ENCODE data around the gene MEGF11. TPM values are rescaled to one million over a fixed set of nuclear protein-coding genes. Genes with fewer than 3 reads are reported as not detected.

MEGF11 gene
- total and polyA plus RNA-seq, 8 donors = 2.6 to 17.4 (median 9.9) TPM; not detected in 1

GRCh38 chr15:65920825-65921309, 332.7 kb downstream of the MEGF11 start:
- H3K27ac ChIP-seq = no peak overlapping the region
- no peak for TF ChIP-seq CTCF (IDR thresholded peaks at IDR 0.05)
- H3K27me3 ChIP-seq = no peaks in the 10 kb centered on the region

GRCh38 chr15:65920121-65920520, 333.4 kb downstream of the MEGF11 start:
- TF ChIP-seq CTCF (IDR thresholded peaks at IDR 0.05) = no peak
- Histone ChIP-seq H3K27me3 (no peaks in the 10 kb centered on the region), H3K36me3 (peaks cover 0 to 10% of the 10 kb centered on the region in 2 donors), H3K4me1 (no peaks in the 10 kb centered on the region), H3K27ac (no peak overlapping the region), H3K4me3 (no peak overlapping the region), H3K9me3 (no peaks in the 10 kb centered on the region)
- ATAC-seq (no peak), DNase-seq (no peak)
- intact Hi-C loops (cut with DNase I) = no loop called here

More at GRCh38 chr15:65920825-65921309, 332.7 kb downstream of the MEGF11 start:
- ATAC-seq (no peak), DNase-seq (no peak)
- intact Hi-C loops (cut with DNase I) = no loop called here
- Histone ChIP-seq H3K4me3 (no peak overlapping the region), H3K9me3 (no peaks in the 10 kb centered on the region), H3K36me3 (peaks cover 0 to 10% of the 10 kb centered on the region in 2 donors), H3K4me1 (no peaks in the 10 kb centered on the region)

GRCh38 chr15:65919353-65919752, 334.2 kb downstream of the MEGF11 start:
- no peaks in the 10 kb centered on the region for H3K27me3 ChIP-seq
- DNase-seq = no peak
- no peak overlapping the region for H3K4me3 ChIP-seq
- no peak for TF ChIP-seq CTCF (IDR thresholded peaks at IDR 0.05)
- peaks cover 0 to 10% of the 10 kb centered on the region in 2 donors for H3K36me3 ChIP-seq
- no peak for ATAC-seq
- intact Hi-C loops (cut with DNase I) = no loop called here
- H3K27ac ChIP-seq = no peak overlapping the region
- H3K9me3 ChIP-seq = no peaks in the 10 kb centered on the region
- no peaks in the 10 kb centered on the region for H3K4me1 ChIP-seq

GRCh38 chr15:65918945-65919344, 334.6 kb downstream of the MEGF11 start:
- no peak overlapping the region for H3K4me3 ChIP-seq
- H3K27ac ChIP-seq = no peak overlapping the region
- ATAC-seq (no peak), DNase-seq (no peak)
- no peaks in the 10 kb centered on the region for H3K27me3 ChIP-seq
- no peak for TF ChIP-seq CTCF (IDR thresholded peaks at IDR 0.05)
- no peaks in the 10 kb centered on the region for H3K9me3 ChIP-seq
- intact Hi-C loops (cut with DNase I) = no loop called here
- peaks cover 0 to 10% of the 10 kb centered on the region in 2 donors for H3K36me3 ChIP-seq
- H3K4me1 ChIP-seq = no peaks in the 10 kb centered on the region

GRCh38 chr15:65918357-65918920, 335.1 kb downstream of the MEGF11 start:
- ATAC-seq (no peak), DNase-seq (no peak)
- H3K9me3 ChIP-seq = no peaks in the 10 kb centered on the region
- no peak overlapping the region for H3K4me3 ChIP-seq
- intact Hi-C loops (cut with DNase I) = no loop called here
- H3K27ac ChIP-seq = no peak overlapping the region
- TF ChIP-seq CTCF (IDR thresholded peaks at IDR 0.05) = no peak
- H3K36me3 ChIP-seq = peaks cover 0 to 10% of the 10 kb centered on the region in 2 donors
- H3K4me1 ChIP-seq = no peaks in the 10 kb centered on the region
- no peaks in the 10 kb centered on the region for H3K27me3 ChIP-seq

Data from left lung (tissue), 10 donors.